C4-2B (cell line): ENCODE measurements around the gene HSF5.
A peak's percentile ranks its signal among the peaks of the same experiment; 100 is the strongest.

Experiments used
- H3K27ac ChIP-seq: fragments of 450-650 bp; 2 replicates; pipeline ENCODE4 v1.5.1; 2017
- ZFX ChIP-seq: fragments of 450-650 bp; IDR thresholded peaks from 2 replicates; pipeline ENCODE4 v1.6.1; 2017
- TF ChIP-seq, protein P1 (sequence below): fragments of 450-650 bp; conservative IDR thresholded peaks from 2 replicates; pipeline ENCODE4 v1.5.1; 2017; ENCODE audit warnings: mild to moderate bottlenecking

HSF5 gene

DNA sequence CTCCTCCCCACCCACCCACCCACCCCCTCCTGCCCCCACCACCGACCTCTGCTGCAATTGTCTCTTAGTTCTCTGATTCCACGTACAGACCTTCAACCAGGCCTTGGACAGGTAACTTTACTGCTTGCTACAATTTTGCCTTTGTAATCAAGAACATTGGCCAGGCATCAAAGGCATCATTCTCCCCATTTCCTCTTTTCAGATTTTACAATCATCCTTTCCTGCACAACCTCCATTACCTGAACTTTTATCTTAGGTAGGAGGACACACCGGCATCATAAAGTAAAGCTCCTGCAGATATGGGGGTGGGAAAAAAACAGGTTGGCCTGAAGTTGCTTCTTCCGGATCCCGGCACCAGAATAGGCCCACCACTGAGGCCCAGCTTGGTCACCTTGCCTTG lies 110.5 kb downstream of the HSF5 start:
- TF ChIP-seq ZFX: no peak
- TF ChIP-seq, protein P1, sequence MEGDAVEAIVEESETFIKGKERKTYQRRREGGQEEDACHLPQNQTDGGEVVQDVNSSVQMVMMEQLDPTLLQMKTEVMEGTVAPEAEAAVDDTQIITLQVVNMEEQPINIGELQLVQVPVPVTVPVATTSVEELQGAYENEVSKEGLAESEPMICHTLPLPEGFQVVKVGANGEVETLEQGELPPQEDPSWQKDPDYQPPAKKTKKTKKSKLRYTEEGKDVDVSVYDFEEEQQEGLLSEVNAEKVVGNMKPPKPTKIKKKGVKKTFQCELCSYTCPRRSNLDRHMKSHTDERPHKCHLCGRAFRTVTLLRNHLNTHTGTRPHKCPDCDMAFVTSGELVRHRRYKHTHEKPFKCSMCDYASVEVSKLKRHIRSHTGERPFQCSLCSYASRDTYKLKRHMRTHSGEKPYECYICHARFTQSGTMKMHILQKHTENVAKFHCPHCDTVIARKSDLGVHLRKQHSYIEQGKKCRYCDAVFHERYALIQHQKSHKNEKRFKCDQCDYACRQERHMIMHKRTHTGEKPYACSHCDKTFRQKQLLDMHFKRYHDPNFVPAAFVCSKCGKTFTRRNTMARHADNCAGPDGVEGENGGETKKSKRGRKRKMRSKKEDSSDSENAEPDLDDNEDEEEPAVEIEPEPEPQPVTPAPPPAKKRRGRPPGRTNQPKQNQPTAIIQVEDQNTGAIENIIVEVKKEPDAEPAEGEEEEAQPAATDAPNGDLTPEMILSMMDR: no peak
- peak overlapping the region; percentile 43 for H3K27ac ChIP-seq

DNA sequence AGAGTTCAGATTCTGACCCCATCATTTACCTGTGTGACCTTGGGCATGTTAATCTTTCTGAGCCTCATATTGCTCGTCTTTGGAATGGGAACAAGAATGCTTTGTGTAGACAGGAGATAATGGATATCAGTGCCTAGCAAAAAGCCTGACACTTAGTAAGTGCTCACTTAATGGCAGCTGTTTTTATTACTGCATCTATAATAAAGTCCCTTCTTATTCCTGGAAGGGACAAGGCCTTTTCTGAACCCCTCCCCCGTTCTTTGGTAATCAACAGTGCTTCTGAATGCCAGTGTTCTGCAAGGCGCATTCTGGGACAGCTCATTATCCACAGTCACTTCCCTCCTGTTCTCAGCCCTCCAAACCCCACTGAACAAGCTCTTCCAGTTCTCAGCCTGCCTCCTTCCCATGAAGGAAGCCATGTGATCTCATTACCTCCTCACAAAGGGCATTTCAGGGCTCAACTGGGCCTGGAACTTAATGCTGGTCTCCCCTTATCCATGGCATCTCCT lies 111.1 kb downstream of the HSF5 start:
- TF ChIP-seq, protein P1: no peak
- no peak for TF ChIP-seq ZFX
- H3K27ac ChIP-seq: peak overlapping the region; percentile 43

DNA sequence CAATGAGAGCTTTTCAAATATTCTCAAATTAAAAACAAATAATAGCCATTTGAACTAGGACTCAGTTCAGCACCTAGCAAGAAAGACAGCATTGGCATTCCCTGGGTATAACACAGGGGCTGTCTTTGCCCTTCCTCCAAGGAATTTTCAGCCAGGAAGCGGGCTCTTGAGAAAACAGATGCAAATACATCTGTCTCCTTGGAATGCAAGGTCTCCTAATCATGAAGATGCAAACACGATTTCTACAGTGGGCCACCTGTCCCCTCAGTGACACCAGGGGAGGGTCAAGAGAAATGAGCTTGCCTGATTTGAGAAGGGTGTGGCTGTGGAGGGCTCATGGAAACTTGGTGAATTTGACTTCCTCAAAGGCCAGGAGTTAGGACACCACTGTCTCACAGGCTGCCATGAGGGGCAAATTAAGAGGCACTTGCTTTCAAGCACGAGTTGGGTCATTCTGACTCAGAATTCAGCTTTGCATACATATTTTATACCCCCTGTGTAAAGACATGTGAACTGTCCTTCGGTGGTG lies 111.7 kb downstream of the HSF5 start:
- peak overlapping the region; percentile 43; the same call in 1 of the 2 replicates for H3K27ac ChIP-seq
- TF ChIP-seq, protein P1: no peak
- TF ChIP-seq ZFX: no peak

DNA sequence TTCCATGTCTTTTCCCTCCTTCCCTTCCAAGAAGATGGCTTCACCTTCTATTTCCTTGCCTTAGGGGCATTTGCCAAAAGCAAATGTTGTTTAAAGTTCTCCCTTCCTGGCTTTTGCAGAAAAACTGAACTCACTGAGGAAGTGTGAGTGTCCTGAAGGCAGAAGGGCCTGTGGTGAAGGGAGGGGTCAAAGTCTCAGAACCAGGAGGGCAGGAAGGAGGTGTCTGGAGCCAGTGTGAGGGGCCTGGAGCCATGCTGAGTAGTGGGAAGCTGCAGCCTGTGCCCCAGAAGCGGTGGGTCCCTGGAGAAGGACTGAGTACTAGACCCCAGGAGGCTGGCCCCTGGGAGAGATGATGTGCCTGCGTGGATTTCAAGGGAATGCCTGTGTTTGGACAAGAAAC lies 112.4 kb downstream of the HSF5 start:
- TF ChIP-seq, protein P1: no peak
- no peak for TF ChIP-seq ZFX

DNA sequence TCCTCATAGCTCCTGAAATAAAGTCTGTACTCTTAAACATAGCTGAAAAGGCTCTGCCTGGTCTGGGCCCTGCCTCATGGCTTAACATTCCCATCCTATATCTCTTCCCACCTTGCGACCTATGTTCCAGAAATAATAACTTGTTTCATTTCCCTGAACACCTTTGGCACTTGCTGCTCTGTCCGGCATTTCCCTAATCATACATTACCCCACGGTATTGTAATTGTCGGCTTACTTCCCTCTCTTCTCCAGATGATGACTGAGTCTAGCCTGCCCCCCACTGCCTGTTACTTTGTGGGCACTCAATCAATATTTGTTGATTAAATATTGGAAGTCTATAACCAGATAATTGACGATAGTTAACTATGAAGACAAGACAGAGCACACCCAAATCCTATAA lies 113.0 kb downstream of the HSF5 start:
- TF ChIP-seq, protein P1: no peak
- TF ChIP-seq ZFX: no peak
- no peak overlapping the region for H3K27ac ChIP-seq

More for the DNA sequence above, 112.4 kb downstream of the HSF5 start:
- no peak overlapping the region for H3K27ac ChIP-seq

DNA sequence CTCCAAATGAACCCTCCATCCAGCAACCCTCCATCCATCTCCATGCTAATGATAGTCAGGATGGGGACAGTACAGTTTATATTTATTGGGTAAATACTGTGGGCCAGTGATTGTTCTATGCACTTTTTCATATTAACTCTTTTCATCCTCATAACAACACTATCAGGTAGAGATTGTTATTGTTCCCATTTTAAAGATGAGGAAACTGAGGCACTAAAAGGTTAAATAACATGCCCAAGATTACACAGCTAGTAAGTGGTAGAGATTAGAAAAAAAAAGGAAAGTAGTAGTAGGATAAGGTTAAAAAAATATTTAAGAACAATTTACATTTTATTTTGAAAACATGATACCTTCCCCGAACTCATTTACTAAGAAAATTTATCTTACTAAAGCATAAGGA lies 114.3 kb downstream of the HSF5 start:
- no peak for TF ChIP-seq ZFX
- TF ChIP-seq, protein P1: no peak
- no peak overlapping the region for H3K27ac ChIP-seq

DNA sequence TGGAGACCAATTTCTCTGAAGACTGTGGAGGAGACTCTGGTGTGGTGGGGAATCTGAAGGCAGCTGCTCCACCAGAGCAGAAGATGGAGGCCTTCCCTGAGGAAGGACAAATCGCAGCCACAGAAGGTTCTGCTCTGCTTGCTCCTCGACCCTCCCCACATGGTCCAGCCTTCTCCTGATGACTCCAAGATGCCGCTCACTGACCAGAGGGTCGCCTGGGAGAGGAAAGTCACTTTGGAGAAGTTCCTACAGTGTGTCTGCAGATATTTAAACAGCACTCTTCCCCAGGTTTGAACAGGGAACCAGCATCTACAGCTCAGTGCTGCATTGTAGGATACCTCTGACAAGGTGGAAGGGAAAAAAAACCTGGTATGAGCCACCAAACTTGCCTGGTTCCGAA lies 115.2 kb downstream of the HSF5 start:
- H3K27ac ChIP-seq: no peak overlapping the region
- TF ChIP-seq, protein P1: no peak
- no peak for TF ChIP-seq ZFX
